Osteoblast (primary cell): Measurements from ENCODE around the gene MYO3B. TPM values are rescaled to one million over a fixed set of nuclear protein-coding genes. Genes with fewer than 3 reads are reported as not detected.
A peak's percentile ranks its signal among the peaks of the same experiment; 100 is the strongest.

Experiments used
- DNase-seq: peaks from one replicate; pipeline ENCODE4 v3.0.0; 2011; ENCODE audit warnings: low spot score, mixed read lengths; ENCODE audit not compliant: insufficient read length; ENCODE audit errors: missing footprints
- H2AFZ ChIP-seq: 2 replicates; pipeline ENCODE4 v1.6.0; 2011; ENCODE audit warnings: mild to moderate bottlenecking, low read length
- H3K27ac ChIP-seq: 2 replicates; pipeline ENCODE4 v1.5.1; 2011; ENCODE audit warnings: mild to moderate bottlenecking, low read depth, low read length, moderate library complexity
- H3K27me3 ChIP-seq: 2 replicates; pipeline ENCODE4 v1.6.0; 2012; ENCODE audit warnings: mild to moderate bottlenecking, control low read depth, inconsistent platforms, low read length, moderate library complexity; ENCODE audit not compliant: insufficient read depth
- H3K36me3 ChIP-seq: 2 replicates; pipeline ENCODE4 v1.5.1; 2011; ENCODE audit warnings: mild to moderate bottlenecking, low read length, control low read depth, moderate library complexity; ENCODE audit not compliant: insufficient read depth
- H3K4me1 ChIP-seq: 2 replicates; pipeline ENCODE4 v1.5.1; 2011; ENCODE audit warnings: mild to moderate bottlenecking, low read length, control low read depth, moderate library complexity; ENCODE audit not compliant: insufficient read depth
- H3K4me2 ChIP-seq: 2 replicates; pipeline ENCODE4 v1.6.0; 2011; ENCODE audit warnings: mild to moderate bottlenecking, low read length; ENCODE audit not compliant: insufficient read depth
- H3K4me3 ChIP-seq: fragments of 200-600 bp; sonication (generic); 3 replicates; pipeline ENCODE4 v1.5.1; 2012; ENCODE audit warnings: mild to moderate bottlenecking, low read length, inconsistent platforms; ENCODE audit not compliant: insufficient read depth
- H3K79me2 ChIP-seq: 2 replicates; pipeline ENCODE4 v1.6.0; 2012; ENCODE audit warnings: mild to moderate bottlenecking, low read length, control low read depth, inconsistent platforms; ENCODE audit not compliant: insufficient read depth
- H3K9me3 ChIP-seq: 2 replicates; pipeline ENCODE4 v1.5.1; 2011; ENCODE audit warnings: low read depth, low read length, control low read depth
- H4K20me1 ChIP-seq: 2 replicates; pipeline ENCODE4 v1.6.0; 2012; ENCODE audit warnings: mild to moderate bottlenecking, low read length, control low read depth; ENCODE audit not compliant: insufficient read depth
- total RNA-seq: library from RNA; depleted of rRNA; stranded (reverse); fragments of >200 nt; gene quantifications from 2 replicates; pipeline ENCODE4 v1.2.3, GENCODE V29; 2012
- TF ChIP-seq, protein P1 (sequence below): IDR thresholded peaks from 2 replicates; pipeline ENCODE4 v1.5.1; 2011; ENCODE audit warnings: mild to moderate bottlenecking, low read depth, low read length, moderate library complexity; ENCODE audit errors: extremely low read depth

MYO3B gene
- total RNA-seq, 1 donor: 0.36 TPM

GRCh38 chr2:170321526-170321925, 143.6 kb downstream of the MYO3B start:
- TF ChIP-seq, protein P1, sequence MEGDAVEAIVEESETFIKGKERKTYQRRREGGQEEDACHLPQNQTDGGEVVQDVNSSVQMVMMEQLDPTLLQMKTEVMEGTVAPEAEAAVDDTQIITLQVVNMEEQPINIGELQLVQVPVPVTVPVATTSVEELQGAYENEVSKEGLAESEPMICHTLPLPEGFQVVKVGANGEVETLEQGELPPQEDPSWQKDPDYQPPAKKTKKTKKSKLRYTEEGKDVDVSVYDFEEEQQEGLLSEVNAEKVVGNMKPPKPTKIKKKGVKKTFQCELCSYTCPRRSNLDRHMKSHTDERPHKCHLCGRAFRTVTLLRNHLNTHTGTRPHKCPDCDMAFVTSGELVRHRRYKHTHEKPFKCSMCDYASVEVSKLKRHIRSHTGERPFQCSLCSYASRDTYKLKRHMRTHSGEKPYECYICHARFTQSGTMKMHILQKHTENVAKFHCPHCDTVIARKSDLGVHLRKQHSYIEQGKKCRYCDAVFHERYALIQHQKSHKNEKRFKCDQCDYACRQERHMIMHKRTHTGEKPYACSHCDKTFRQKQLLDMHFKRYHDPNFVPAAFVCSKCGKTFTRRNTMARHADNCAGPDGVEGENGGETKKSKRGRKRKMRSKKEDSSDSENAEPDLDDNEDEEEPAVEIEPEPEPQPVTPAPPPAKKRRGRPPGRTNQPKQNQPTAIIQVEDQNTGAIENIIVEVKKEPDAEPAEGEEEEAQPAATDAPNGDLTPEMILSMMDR: no peak
- H3K27ac ChIP-seq: no peak overlapping the region
- no peak overlapping the region for H2AFZ ChIP-seq
- no peak for DNase-seq
- H3K4me3 ChIP-seq: no peak overlapping the region
- H3K36me3 ChIP-seq: no peaks in the 10 kb centered on the region
- H3K27me3 ChIP-seq: no peaks in the 10 kb centered on the region
- H3K9me3 ChIP-seq: peaks cover 3% of the 10 kb centered on the region
- no peaks in the 10 kb centered on the region for H3K79me2 ChIP-seq
- H3K4me1 ChIP-seq: no peaks in the 10 kb centered on the region
- H4K20me1 ChIP-seq: no peaks in the 10 kb centered on the region
- H3K4me2 ChIP-seq: no peak overlapping the region

DNA sequence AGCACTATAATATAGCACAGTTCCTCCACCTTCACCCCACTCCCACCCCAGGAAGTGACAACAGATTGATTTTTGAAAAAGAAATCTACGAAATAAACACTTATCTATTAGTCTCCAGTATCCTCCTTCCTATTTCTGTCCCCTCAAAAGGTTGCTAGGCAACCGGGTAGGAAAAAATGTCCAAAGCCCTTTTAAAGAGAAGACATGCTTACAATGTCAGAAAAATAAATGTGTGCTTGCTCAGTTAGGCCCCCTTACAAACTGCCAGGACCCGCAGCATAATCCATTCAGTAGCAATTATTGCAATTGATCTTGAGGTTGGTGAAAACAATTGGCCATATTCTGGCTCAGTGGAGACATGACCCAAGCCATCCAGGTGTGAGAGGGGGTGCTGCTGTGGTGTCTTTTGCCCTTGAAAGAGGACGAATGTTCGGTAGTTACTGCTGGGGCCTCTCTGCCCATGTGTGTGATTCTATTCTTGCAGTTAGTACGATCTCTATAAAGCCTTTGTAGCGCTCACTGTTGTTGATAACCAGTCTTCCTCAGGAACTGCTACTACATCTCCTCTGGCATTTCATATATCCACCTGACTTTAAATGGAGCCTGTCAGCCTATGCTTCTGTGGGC, 144.3 kb downstream of the MYO3B start:
- Histone ChIP-seq H3K4me2 (no peak overlapping the region), H3K27me3 (no peaks in the 10 kb centered on the region), H3K4me1 (no peaks in the 10 kb centered on the region), H3K36me3 (no peaks in the 10 kb centered on the region), H3K4me3 (no peak overlapping the region), H2AFZ (no peak overlapping the region), H3K9me3 (peaks cover 3% of the 10 kb centered on the region), H4K20me1 (no peaks in the 10 kb centered on the region), H3K79me2 (no peaks in the 10 kb centered on the region), H3K27ac (no peak overlapping the region)
- no peak for DNase-seq
- TF ChIP-seq, protein P1: no peak

GRCh38 chr2:170323743-170324142, 145.8 kb downstream of the MYO3B start:
- TF ChIP-seq, protein P1: no peak
- H3K4me3 ChIP-seq: no peak overlapping the region
- peaks cover 3% of the 10 kb centered on the region for H3K9me3 ChIP-seq
- no peak overlapping the region for H3K4me2 ChIP-seq
- no peaks in the 10 kb centered on the region for H4K20me1 ChIP-seq
- no peak overlapping the region for H3K27ac ChIP-seq
- DNase-seq: no peak
- H2AFZ ChIP-seq: no peak overlapping the region
- H3K4me1 ChIP-seq: no peaks in the 10 kb centered on the region
- H3K27me3 ChIP-seq: no peaks in the 10 kb centered on the region
- no peaks in the 10 kb centered on the region for H3K36me3 ChIP-seq
- no peaks in the 10 kb centered on the region for H3K79me2 ChIP-seq

GRCh38 chr2:170324640-170325046, 146.7 kb downstream of the MYO3B start:
- H3K4me3 ChIP-seq: no peak overlapping the region

More at GRCh38 chr2:170324640-170325046, 146.7 kb downstream of the MYO3B start:
- H3K4me1 ChIP-seq: no peaks in the 10 kb centered on the region
- no peaks in the 10 kb centered on the region for H3K27me3 ChIP-seq
- H3K79me2 ChIP-seq: no peaks in the 10 kb centered on the region
- TF ChIP-seq, protein P1: peak; percentile 68
- H4K20me1 ChIP-seq: no peaks in the 10 kb centered on the region
- no peaks in the 10 kb centered on the region for H3K36me3 ChIP-seq
- H3K4me2 ChIP-seq: no peak overlapping the region
- no peak for DNase-seq
- no peak overlapping the region for H2AFZ ChIP-seq
- H3K9me3 ChIP-seq: peaks cover 3% of the 10 kb centered on the region
- no peak overlapping the region for H3K27ac ChIP-seq
